Activated naive CD8-positive, alpha-beta T cell treated with anti-CD3 and anti-CD28 coated beads for 36 hours (primary cell): ENCODE measurements around the gene C1QL3. TPM values are rescaled to one million over a fixed set of nuclear protein-coding genes. Genes with fewer than 3 reads are reported as not detected.

Experiments
- DNase-seq: peaks from one replicate; pipeline ENCODE4 v3.0.0; 2021
- H3K27ac Mint-ChIP-seq: one replicate; pipeline ENCODE4 v1.8.0; 2022; ENCODE audit warnings: mild to moderate bottlenecking, moderate library complexity, mixed read lengths
- H3K27me3 Mint-ChIP-seq: one replicate; pipeline ENCODE4 v1.8.0; 2022; ENCODE audit warnings: mild to moderate bottlenecking, mixed read lengths
- H3K36me3 Mint-ChIP-seq: one replicate; pipeline ENCODE4 v1.8.0; 2021; ENCODE audit warnings: mild to moderate bottlenecking, mixed read lengths
- H3K4me1 Mint-ChIP-seq: one replicate; pipeline ENCODE4 v1.8.0; 2021; ENCODE audit warnings: mixed read lengths
- H3K4me3 Mint-ChIP-seq: one replicate; pipeline ENCODE4 v1.8.0; 2022; ENCODE audit warnings: mild to moderate bottlenecking, moderate library complexity, mixed read lengths
- H3K9me3 Mint-ChIP-seq: one replicate; pipeline ENCODE4 v1.8.0; 2022; ENCODE audit warnings: mixed read lengths
- total RNA-seq, 2 experiments: library from RNA; stranded (reverse); gene quantifications; one replicate each; pipeline ENCODE4 v1.2.3, GENCODE V29; 2021

Gene C1QL3
- total RNA-seq, 2 experiments from 2014 or later: 0.16 TPM; not detected in 1

GRCh38 chr10:16519908-16520861 lies 1.5 kb downstream of the C1QL3 start:
- H3K4me1 Mint-ChIP-seq: peaks cover 6% of the 10 kb centered on the region
- H3K4me3 Mint-ChIP-seq: peak overlapping the region; percentile 70
- peaks cover 38% of the 10 kb centered on the region for H3K27me3 Mint-ChIP-seq
- H3K27ac Mint-ChIP-seq: no peak overlapping the region
- H3K9me3 Mint-ChIP-seq: no peaks in the 10 kb centered on the region
- no peak for DNase-seq
- peaks cover 16% of the 10 kb centered on the region for H3K36me3 Mint-ChIP-seq

GRCh38 chr10:16519250-16519907 lies 2.3 kb downstream of the C1QL3 start:
- H3K27ac Mint-ChIP-seq: no peak overlapping the region
- DNase-seq: no peak
- H3K27me3 Mint-ChIP-seq: peaks cover 35% of the 10 kb centered on the region
- no peaks in the 10 kb centered on the region for H3K9me3 Mint-ChIP-seq
- H3K4me3 Mint-ChIP-seq: peak overlapping the region; percentile 70
- peaks cover 19% of the 10 kb centered on the region for H3K36me3 Mint-ChIP-seq
- H3K4me1 Mint-ChIP-seq: peaks cover 6% of the 10 kb centered on the region

DNA sequence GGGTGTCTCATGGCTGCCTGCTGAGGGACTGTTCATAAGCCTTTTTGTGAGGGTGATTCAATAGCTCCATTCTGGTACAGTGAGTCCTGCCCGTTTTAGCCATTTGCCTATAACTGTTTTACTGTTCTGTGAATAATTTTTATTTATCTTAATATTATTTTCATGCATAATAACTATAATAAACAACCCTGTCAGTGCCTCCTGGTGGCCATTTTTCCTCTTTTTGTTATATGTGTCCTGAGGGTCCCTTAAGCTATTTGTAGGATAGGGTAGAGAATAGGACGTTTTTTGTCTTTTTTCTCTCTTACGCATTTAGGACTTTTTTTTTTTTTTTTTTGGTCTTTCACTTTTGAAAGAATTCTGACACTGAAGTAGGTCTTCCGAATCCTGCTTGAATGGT lies 2.9 kb downstream of the C1QL3 start:
- H3K36me3 Mint-ChIP-seq: peaks cover 19% of the 10 kb centered on the region
- no peak overlapping the region for H3K27ac Mint-ChIP-seq
- DNase-seq: no peak
- no peak overlapping the region for H3K4me3 Mint-ChIP-seq
- peaks cover 35% of the 10 kb centered on the region for H3K27me3 Mint-ChIP-seq
- H3K4me1 Mint-ChIP-seq: peaks cover 6% of the 10 kb centered on the region
- H3K9me3 Mint-ChIP-seq: no peaks in the 10 kb centered on the region

GRCh38 chr10:16510843-16511242 lies 10.8 kb downstream of the C1QL3 start:
- no peak for DNase-seq
- Mint-ChIP-seq H3K9me3 (no peaks in the 10 kb centered on the region), H3K4me3 (no peak overlapping the region), H3K27me3 (no peaks in the 10 kb centered on the region), H3K4me1 (peaks cover 3% of the 10 kb centered on the region), H3K27ac (no peak overlapping the region), H3K36me3 (peaks cover 16% of the 10 kb centered on the region)

GRCh38 chr10:16509996-16510395 lies 11.7 kb downstream of the C1QL3 start:
- Mint-ChIP-seq H3K9me3 (no peaks in the 10 kb centered on the region), H3K4me1 (peaks cover 3% of the 10 kb centered on the region), H3K4me3 (no peak overlapping the region), H3K27ac (no peak overlapping the region), H3K36me3 (peaks cover 16% of the 10 kb centered on the region), H3K27me3 (no peaks in the 10 kb centered on the region)
- DNase-seq: no peak

GRCh38 chr10:16505161-16505560 lies 16.5 kb downstream of the C1QL3 start:
- Mint-ChIP-seq H3K36me3 (peaks cover 17% of the 10 kb centered on the region), H3K4me1 (no peaks in the 10 kb centered on the region), H3K4me3 (no peak overlapping the region), H3K27ac (no peak overlapping the region), H3K9me3 (no peaks in the 10 kb centered on the region), H3K27me3 (no peaks in the 10 kb centered on the region)
- no peak for DNase-seq

DNA sequence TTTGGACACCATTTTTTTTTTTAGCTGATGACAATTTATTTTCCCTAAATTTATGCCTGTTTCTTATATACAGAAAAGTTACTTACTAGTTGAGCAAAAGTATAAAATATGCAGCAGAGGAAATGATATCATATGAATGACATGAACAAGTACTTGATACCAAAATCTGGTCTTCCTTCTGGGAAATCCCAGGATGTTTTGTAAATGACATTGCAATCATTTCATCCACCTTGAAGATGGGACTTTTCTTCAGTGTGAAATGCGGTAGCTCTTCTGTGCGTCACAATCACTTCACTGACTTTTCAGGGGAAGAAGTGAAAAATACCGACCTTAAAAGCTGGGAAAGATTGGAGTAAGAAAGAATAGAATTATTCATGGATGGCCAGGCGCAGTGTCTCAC lies 23.8 kb downstream of the C1QL3 start:
- Mint-ChIP-seq H3K27me3 (no peaks in the 10 kb centered on the region), H3K9me3 (no peaks in the 10 kb centered on the region), H3K4me1 (peaks cover 3% of the 10 kb centered on the region), H3K4me3 (no peak overlapping the region), H3K27ac (no peak overlapping the region), H3K36me3 (peaks cover 29% of the 10 kb centered on the region)
- no peak for DNase-seq

GRCh38 chr10:16493884-16494536 lies 27.7 kb downstream of the C1QL3 start:
- Mint-ChIP-seq H3K36me3 (peaks cover 39% of the 10 kb centered on the region), H3K9me3 (no peaks in the 10 kb centered on the region), H3K27ac (no peak overlapping the region), H3K4me1 (peaks cover 3% of the 10 kb centered on the region), H3K27me3 (no peaks in the 10 kb centered on the region), H3K4me3 (no peak overlapping the region)
- DNase-seq: no peak

DNA sequence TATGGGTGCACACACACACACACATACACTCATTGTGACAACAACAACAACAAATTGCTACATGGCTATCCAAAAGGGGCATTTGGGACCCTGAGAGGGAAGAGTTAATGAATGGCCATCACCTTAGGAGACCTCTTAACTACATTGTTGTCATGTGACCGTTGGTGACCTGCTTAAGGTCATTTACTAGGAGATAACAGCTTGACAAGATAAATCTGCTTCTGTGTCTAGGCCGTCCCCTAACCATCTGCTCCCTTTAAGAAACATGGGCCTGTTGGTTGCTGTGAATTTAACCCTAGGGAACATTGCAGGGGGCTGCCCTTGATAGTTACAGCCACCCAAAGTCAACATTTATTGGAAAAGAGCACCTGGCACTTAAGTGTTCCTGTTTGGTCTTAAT lies 29.7 kb downstream of the C1QL3 start:
- DNase-seq: no peak
- peaks cover 33% of the 10 kb centered on the region for H3K36me3 Mint-ChIP-seq
- H3K27me3 Mint-ChIP-seq: no peaks in the 10 kb centered on the region
- H3K27ac Mint-ChIP-seq: no peak overlapping the region
- H3K4me3 Mint-ChIP-seq: no peak overlapping the region
- H3K4me1 Mint-ChIP-seq: no peaks in the 10 kb centered on the region
- no peaks in the 10 kb centered on the region for H3K9me3 Mint-ChIP-seq

GRCh38 chr10:16490511-16490910 lies 31.2 kb downstream of the C1QL3 start:
- Mint-ChIP-seq H3K4me3 (no peak overlapping the region), H3K4me1 (no peaks in the 10 kb centered on the region), H3K27ac (no peak overlapping the region), H3K27me3 (no peaks in the 10 kb centered on the region), H3K9me3 (no peaks in the 10 kb centered on the region), H3K36me3 (peaks cover 36% of the 10 kb centered on the region)
- no peak for DNase-seq

DNA sequence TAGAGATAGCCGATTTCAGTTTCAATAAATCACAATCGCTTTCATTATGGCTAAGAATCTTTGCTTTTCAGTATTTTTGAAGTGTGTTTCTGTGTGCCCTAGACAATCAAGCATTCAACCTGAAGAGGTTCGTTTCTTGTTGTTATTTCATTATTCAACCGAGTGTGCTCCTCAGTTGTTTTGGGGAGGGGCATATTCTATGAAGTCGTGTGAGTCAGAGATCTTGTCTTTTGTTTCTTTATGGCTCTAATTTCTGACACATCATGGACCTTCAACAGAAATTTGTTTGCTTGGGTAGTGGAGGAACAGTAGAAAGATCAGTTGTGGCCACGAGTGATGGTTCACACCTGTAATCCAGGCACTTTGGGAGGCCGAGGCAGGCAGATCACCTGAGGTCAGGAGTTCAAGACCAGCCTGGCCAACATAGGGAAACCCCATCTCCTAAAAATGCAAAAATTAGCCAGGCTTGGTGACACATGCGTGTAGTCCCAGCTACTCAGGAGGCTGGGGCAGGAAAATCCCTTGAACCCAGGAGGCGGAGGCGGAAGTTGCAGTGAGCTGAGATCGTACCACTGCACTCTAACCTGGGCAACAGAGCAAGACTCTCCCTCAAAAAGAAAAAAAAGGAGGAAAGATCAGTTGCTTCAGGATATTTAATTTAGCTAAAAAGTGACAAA lies 38.3 kb downstream of the C1QL3 start:
- H3K4me3 Mint-ChIP-seq: no peak overlapping the region
- H3K36me3 Mint-ChIP-seq: peaks cover 22% of the 10 kb centered on the region
- H3K4me1 Mint-ChIP-seq: peaks cover 9% of the 10 kb centered on the region
- H3K27ac Mint-ChIP-seq: no peak overlapping the region
- H3K9me3 Mint-ChIP-seq: no peaks in the 10 kb centered on the region
- no peaks in the 10 kb centered on the region for H3K27me3 Mint-ChIP-seq
- no peak for DNase-seq

DNA sequence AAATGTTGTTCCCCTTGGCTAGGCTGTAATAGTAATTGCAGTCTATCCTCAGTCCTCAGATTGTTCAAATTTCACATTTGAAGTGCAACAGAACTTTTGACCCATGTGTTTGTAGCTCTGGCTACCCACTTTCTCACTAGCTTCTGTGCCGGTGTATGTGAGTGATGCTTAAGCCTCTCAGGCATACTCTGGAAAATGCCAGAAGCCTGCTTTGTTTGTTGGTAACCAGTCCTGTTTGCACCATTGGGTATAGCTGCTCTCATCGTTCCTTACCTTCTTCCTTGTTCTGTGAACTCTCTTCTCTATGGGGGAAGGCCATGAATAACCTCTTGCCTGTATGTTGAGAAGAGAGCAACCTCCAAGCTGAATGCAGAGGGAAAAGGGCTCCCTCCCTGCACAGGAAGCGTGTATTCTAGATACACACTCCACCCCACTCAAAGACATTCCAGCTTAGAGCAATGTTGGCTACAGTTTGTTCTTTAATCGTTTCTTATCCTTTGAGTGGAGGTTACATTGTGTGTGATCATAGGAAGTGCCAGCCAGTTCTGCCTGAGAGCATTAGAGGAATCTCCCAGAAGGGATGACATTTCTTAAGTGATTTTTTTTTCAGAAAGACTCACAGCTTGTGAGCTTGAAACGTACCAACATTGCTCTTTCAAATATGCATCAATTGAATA lies 40.5 kb downstream of the C1QL3 start:
- DNase-seq: no peak
- Mint-ChIP-seq H3K36me3 (peaks cover 16% of the 10 kb centered on the region), H3K9me3 (no peaks in the 10 kb centered on the region), H3K4me3 (no peak overlapping the region), H3K4me1 (peaks cover 11% of the 10 kb centered on the region), H3K27me3 (no peaks in the 10 kb centered on the region), H3K27ac (no peak overlapping the region)

GRCh38 chr10:16478801-16479200 lies 42.9 kb downstream of the C1QL3 start:
- peaks cover 7% of the 10 kb centered on the region for H3K4me1 Mint-ChIP-seq
- H3K27ac Mint-ChIP-seq: no peak overlapping the region
- no peak overlapping the region for H3K4me3 Mint-ChIP-seq
- no peaks in the 10 kb centered on the region for H3K9me3 Mint-ChIP-seq
- H3K27me3 Mint-ChIP-seq: no peaks in the 10 kb centered on the region
- H3K36me3 Mint-ChIP-seq: peaks cover 11% of the 10 kb centered on the region
- DNase-seq: no peak

- no peak overlapping the region for H3K4me3 Mint-ChIP-seq
- H3K36me3 Mint-ChIP-seq: peaks cover 7% of the 10 kb centered on the region
- peaks cover 2% of the 10 kb centered on the region for H3K4me1 Mint-ChIP-seq
- DNase-seq: no peak
- H3K27ac Mint-ChIP-seq: no peak overlapping the region
- no peaks in the 10 kb centered on the region for H3K9me3 Mint-ChIP-seq
- H3K27me3 Mint-ChIP-seq: no peaks in the 10 kb centered on the region
These were observed 43.9 kb downstream of the C1QL3 start for GRCh38 chr10:16477757-16478156.
